Measurements from ENCODE around the gene CD151.
A peak's percentile ranks its signal among the peaks of the same experiment; 100 is the strongest.

CD151 gene

DNA sequence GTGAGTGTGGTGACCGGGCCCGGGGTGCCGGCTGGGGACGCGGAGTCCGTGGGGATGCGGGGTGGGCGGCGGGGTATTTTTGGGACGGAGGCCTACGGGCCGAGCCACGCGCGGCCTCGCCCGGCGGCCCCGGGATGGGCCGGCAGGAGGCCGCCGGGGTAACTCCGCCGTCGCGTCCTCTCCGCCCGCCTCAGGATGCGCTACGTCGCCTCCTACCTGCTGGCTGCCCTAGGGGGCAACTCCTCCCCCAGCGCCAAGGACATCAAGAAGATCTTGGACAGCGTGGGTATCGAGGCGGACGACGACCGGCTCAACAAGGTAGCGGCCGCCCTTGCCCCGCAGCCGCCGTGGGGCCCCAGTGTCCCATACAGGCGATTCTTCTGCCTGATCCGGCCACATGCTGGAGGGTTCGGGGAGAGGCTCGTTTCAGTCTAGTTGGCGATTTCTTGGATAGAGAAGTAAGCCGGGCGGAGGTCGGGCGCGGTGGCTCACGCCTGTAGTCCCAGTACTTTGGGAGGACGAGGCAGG lies 22.6 kb upstream of the CD151 start:
- TF ChIP-seq, protein P1, sequence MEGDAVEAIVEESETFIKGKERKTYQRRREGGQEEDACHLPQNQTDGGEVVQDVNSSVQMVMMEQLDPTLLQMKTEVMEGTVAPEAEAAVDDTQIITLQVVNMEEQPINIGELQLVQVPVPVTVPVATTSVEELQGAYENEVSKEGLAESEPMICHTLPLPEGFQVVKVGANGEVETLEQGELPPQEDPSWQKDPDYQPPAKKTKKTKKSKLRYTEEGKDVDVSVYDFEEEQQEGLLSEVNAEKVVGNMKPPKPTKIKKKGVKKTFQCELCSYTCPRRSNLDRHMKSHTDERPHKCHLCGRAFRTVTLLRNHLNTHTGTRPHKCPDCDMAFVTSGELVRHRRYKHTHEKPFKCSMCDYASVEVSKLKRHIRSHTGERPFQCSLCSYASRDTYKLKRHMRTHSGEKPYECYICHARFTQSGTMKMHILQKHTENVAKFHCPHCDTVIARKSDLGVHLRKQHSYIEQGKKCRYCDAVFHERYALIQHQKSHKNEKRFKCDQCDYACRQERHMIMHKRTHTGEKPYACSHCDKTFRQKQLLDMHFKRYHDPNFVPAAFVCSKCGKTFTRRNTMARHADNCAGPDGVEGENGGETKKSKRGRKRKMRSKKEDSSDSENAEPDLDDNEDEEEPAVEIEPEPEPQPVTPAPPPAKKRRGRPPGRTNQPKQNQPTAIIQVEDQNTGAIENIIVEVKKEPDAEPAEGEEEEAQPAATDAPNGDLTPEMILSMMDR (conservative IDR thresholded peaks at IDR 0.05; ENCODE audit: control insufficient read depth, insufficient read depth, low read depth, low read length), result no peak
- H3K4me3 ChIP-seq (ENCODE audit: control insufficient read depth, low read depth, low read length), result peak overlapping the region; percentile 92
- DNase-seq (ENCODE audit: low read depth), result no peak

DNA sequence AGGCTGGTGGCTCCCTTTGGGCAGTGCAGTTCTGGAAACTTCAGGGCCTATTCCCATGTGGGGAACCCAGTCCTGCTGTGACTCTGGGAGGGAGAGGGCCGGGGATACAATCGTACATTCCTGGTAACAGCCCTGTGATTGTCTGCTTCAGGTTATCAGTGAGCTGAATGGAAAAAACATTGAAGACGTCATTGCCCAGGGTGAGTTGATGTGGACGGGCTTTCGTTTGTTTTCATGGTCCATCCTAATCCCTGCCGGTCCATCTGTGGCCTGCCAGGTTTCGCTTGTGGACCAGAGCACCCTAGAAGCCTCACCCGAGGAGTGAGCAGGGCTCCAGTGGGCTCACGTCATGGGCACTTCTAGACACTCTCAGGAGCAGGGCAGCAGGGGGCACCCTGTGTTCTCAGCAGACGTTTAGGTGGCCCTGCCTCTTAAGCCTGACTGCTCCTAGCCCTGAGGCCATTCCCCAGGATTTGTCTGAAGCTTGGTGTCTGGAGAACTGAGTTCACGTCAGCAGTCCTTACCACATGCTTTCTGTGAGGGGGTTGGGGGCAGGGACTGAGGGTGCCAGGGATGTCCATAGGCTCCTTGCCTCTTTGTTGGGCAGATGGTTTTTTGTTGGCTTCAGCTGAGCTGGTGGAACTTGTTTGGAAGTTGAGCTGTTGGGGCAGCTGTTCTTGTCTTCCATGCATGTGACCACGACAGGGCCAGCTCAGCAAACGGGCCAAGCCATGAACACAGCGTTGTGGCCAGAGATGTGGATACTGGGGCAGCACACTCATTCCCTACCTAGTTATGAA lies 21.1 kb upstream of the CD151 start:
- H3K4me3 ChIP-seq (ENCODE audit: control insufficient read depth, low read depth, low read length), result peak overlapping the region; percentile 92
- TF ChIP-seq, protein P1 (conservative IDR thresholded peaks at IDR 0.05; ENCODE audit: control insufficient read depth, insufficient read depth, low read depth, low read length), result peak; percentile 4
- peak; percentile 32 for DNase-seq (ENCODE audit: low read depth)

DNA sequence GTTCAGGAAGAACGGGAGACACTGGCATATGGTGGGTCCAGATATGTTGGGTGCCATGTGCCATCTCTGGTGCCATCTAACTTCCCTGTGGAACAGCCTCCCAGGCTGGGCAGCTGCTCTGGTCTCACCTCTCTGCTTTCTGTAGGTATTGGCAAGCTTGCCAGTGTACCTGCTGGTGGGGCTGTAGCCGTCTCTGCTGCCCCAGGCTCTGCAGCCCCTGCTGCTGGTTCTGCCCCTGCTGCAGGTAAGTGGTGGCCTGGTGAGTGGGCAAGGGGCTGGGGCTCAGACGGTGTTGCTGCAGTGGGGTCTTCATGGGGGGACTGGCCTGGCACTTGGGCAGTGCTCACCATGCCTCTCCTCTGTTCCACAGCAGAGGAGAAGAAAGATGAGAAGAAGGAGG lies 20.4 kb upstream of the CD151 start:
- H3K4me3 ChIP-seq (ENCODE audit: control insufficient read depth, low read depth, low read length), result no peak overlapping the region
- TF ChIP-seq, protein P1 (conservative IDR thresholded peaks at IDR 0.05; ENCODE audit: control insufficient read depth, insufficient read depth, low read depth, low read length), result no peak
- no peak for DNase-seq (ENCODE audit: low read depth)

DNA sequence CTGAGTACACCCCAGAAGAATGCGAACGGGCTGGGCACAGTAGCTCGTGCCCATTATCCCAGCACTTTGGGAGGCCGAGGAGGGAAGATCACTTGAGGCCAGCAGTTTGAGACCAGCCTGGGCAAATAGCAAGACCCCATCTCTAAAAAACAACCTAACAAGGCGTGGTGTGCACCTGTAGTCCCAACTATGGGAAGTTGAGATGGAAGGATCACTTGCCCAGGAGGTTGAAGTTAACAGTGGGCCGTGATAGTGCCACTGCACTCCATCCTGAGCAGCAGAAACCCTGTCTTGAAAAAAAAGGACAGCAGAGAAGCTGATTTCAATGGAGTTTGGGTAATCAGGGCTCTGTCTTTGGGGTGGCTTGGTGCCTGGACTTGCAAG lies 19.7 kb upstream of the CD151 start:
- no peak overlapping the region for H3K4me3 ChIP-seq (ENCODE audit: control insufficient read depth, low read depth, low read length)
- TF ChIP-seq, protein P1 (conservative IDR thresholded peaks at IDR 0.05; ENCODE audit: control insufficient read depth, insufficient read depth, low read depth, low read length), result no peak
- DNase-seq (ENCODE audit: low read depth), result no peak

DNA sequence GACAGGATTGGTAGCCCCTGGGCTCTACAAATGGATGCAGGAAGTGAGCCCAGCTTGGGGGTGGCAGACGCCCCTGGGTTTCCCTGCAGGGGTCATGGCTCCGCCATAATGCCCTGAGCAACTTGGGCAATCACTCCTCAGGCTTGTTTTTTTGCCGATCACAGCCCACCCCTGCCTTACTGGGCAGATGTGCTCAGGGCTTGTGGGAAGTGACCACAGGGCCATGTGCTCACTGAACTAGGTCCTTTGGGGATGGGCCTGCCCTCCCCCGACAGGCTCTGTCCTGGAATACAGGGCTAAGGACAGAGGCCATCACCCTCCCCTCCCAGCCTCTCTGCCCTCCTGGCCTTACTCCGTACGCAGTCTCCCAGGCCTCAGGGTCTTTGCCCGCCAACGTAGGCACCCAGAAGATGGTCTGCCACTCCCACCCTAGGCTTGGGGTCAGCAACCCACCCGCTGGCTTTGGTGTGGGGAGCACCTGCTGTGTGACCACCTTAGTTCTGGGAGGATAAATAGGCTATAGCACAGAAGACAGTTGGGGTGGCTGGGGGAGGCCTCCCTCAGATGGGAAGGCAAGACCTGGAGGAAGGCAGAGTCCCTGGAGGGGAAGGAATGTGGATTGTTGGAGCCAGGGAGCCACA lies 19.2 kb upstream of the CD151 start:
- TF ChIP-seq, protein P1 (conservative IDR thresholded peaks at IDR 0.05; ENCODE audit: control insufficient read depth, insufficient read depth, low read depth, low read length), result no peak
- H3K4me3 ChIP-seq (ENCODE audit: control insufficient read depth, low read depth, low read length), result no peak overlapping the region
- DNase-seq (ENCODE audit: low read depth), result peak; percentile 31

DNA sequence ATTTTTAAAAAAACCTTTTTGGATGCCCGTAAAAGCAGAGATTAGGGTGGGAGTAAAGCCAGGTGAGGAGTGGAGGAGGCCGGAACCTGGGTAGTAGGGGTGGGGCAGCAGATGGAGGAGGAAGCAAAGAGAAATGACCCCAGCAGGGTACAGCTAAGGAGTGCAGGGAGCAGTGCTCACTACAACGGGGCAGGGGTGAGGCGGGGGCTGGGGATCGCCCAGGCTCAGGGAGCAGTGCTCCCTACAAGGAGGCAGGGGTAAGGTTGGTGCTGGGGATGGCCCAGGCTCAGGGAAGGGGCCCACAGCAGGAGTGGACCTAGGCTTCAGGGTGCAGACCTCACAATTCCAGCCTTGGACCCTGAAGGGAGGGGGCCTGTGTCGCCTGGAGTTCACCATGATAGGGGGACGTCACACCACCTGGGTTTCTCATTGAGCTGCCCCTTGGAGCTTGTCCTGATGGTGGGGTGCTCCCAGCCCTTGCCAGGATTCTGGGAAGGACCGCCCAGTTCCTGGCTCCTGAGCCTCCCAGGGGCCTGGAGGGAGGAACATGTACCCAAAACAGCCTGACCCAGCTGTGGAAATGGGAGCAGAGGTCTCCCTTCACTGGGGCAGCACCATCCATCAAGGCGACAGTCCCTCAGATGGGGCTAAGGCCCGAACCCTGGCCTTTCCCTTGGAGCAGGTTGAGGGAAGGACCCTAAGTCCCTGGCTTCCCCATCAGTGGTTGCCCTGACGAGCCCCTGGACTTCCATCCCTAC lies 16.9 kb upstream of the CD151 start:
- TF ChIP-seq, protein P1 (conservative IDR thresholded peaks at IDR 0.05; ENCODE audit: control insufficient read depth, insufficient read depth, low read depth, low read length), result no peak
- H3K4me3 ChIP-seq (ENCODE audit: control insufficient read depth, low read depth, low read length), result no peak overlapping the region
- DNase-seq (ENCODE audit: low read depth), result no peak
